Activated CD4-positive, CD25-positive, alpha-beta regulatory T cell treated with anti-CD3 and anti-CD28 coated beads, Interleukin-2, amount 50 U/mL, for 24 hours (primary cell): ENCODE results near the gene KRTAP3-1.

Experiments used
- ATAC-seq, 2 donors: fragments of 150-1000 bp; cut with Tn5 transposase; one replicate each; pipeline ENCODE4 v1.10.0; 2021; ENCODE audit warnings: mild to moderate bottlenecking in 1 of 2, moderate library complexity in 1 of 2

Gene KRTAP3-1

DNA sequence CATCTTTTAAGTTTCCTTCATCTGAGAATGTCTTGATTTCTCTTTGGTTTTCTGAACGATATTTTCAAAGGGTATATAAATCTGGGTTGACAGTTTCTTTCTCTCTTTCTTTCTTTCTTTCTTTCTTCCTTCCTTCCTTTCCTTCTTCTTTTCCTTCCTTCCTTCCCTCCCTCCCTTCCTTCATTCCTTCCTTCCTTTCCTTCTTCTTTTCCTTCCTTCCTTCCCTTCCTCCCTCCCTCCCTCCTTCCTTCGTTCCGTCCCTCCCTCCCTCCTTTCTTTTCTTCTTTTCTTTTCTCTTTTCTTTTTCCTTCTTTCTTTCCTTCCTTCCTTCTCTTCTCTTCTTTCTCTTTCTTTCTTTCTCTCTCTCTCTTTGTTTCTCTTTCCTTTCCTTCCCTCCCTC is 34.6 kb downstream of the KRTAP3-1 start:
- no peak for ATAC-seq

DNA sequence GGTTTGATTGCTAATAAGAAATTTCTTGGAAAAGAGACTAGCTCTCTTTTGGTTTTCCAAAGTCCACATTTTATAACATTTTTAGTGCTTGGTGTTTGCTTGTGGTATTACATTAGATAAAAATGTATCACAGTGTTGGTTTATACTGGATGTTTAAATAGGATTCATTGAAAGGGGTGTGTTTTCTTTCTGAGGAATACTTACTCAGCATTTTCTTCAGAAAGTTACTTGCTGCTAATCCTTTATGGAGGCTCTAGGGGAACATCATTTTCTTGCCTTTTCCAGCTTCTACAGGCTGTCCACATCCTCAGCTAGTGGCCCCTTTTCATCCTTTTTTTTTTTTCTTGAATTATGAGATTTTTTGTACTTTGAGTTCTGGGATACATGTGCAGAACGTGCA is 41.3 kb downstream of the KRTAP3-1 start:
- ATAC-seq = no peak

DNA sequence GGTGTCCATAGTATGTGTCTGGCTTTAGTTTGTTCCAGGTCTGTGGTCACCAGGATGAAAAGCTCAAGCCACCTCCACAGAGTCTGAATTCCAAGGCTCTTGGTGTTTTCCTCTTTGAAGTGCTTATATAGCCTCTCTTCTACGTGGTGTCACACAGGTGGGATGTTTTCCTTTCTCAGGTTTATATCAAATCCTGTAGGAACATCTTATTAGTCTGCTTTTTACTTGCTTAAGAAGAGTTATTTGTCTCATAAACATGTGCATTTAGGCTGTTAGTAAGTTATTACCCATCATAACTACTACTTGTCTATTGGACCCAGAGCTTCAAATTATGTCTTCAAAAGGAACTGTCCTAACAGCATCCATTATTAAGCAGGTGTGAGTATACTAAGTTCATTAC is 42.1 kb downstream of the KRTAP3-1 start, which contains the start of gene KRT39:
Gene KRT39 (minus strand): TSS at position 101 of the 400 bp plus-strand sequence. CDS start 92 bp downstream, at position 9.
- no peak for ATAC-seq

DNA sequence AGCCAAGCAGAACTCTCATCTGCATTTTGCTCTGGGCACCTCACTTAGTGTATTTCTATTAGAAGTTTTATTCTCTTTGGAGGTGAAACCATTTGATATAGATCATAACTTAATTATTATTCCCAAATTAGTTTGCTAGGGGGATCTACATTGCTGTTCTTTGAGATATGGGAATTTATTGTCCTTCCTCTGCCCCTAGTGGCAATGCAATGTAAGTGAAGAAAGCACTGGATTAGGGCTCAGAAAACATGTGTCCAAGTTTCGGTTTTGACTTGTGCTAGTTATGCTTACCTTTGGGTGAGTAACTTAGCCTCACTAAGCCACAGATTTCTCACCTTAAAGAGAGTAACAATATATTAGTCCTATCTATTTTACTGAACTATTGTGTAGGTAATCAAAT is 45.1 kb downstream of the KRTAP3-1 start:
- peak in 1 of 2 donors; percentile 43 for ATAC-seq

DNA sequence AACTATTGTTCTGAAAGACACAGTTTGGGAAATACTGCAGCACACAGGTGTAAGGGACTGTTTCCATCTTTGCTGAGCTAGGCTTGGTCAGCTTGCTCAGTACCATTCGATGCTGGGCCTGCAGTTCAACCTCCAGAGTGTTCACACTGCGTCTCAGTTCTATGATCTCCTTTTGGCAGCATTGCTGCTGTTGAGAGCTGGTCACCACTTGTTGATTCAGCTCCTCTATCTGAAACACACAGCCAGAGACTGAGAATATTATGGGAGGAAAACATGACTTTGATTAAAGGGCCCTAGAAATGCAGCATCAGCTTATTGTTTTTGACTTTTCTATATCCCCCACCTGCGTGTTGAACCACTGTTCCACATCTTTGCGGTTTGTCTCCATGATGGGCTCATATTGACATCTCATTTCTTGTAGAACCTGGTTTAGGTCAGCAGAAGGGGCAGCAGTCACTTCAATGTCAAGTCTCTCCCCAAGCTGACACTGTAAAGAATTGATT is 46.8 kb downstream of the KRTAP3-1 start:
- ATAC-seq = no peak

DNA sequence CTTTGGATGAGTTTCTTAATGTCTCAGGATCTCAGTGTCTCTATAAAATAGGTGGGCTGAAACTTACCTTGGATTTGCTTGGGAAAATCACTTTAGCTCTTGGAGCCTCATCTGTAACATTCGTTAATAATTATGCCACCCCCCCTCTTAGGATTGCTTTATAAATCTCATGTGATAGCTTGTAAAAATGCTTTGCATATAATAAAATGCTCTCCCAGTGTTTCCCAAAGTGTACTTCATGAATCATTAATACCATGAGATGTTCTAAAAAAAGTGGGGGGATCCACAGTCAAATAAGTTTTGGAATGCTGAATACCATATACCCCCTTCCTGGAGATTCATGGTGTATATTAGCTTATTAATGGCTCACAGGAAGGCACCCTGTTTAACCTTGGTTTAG is 47.3 kb downstream of the KRTAP3-1 start:
- ATAC-seq = no peak

DNA sequence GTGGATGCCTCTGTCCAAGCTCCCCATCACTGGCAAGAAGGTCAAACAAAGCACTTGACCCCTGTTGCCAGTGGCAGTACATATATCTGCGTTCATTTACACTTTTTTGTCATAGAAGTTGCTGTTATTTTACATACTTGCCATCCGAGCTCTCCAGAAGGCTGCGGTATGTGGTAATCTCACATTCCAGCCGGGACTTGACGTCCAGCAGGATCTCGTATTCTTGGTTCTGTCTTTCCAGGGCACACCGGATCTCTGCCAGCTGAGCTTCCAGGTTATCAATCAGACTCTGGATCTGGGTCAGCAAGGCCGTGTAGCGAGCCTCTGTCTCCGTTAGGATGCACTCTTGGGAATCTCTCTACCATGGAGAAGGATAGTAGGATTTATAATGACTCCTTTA is 48.8 kb downstream of the KRTAP3-1 start:
- no peak for ATAC-seq
